ENCODE results near the gene MASP1. TPM values are rescaled to one million over a fixed set of nuclear protein-coding genes. Genes with fewer than 3 reads are reported as not detected.
"Not testable (repeated sequence)": the region's sequence is repeated elsewhere in the genome, so short reads cannot be mapped to it uniquely, and the experiment has no call there.

MASP1 gene
- polyA plus RNA-seq, 3 donors = 0.24 to 2.2 (median 1.9) TPM

- 69 to 76% (median 76%) methylated on average over 2 of the region's 2 CpGs for WGBS, 3 donors
- H3K27ac ChIP-seq (ENCODE audit: low read depth, low read length) = no peak overlapping the region
Measured at GRCh38 chr3:187243933-187244524, 47.5 kb downstream of the MASP1 start.

GRCh38 chr3:187242900-187243299 is 48.6 kb downstream of the MASP1 start:
- WGBS, 3 donors = 72 to 92% (median 91%) methylated on average over 4 of the region's 4 CpGs
- H3K27ac ChIP-seq (ENCODE audit: low read depth, low read length) = no peak overlapping the region

GRCh38 chr3:187242435-187242834 is 49.1 kb downstream of the MASP1 start:
- 80 to 99% (median 88%) methylated on average over 5 of the region's 5 CpGs for WGBS, 3 donors
- no peak overlapping the region for H3K27ac ChIP-seq (ENCODE audit: low read depth, low read length)

GRCh38 chr3:187238835-187239234 is 52.7 kb downstream of the MASP1 start:
- H3K27ac ChIP-seq (ENCODE audit: low read depth, low read length) = not testable (repeated sequence)
- WGBS, 3 donors = 83 to 96% (median 94%) methylated on average over 4 of the region's 4 CpGs

GRCh38 chr3:187238239-187238638 is 53.3 kb downstream of the MASP1 start:
- WGBS, 3 donors = 54 to 78% (median 74%) methylated on average over 1 of the region's 1 CpG
- H3K27ac ChIP-seq (ENCODE audit: low read depth, low read length) = no peak overlapping the region

GRCh38 chr3:187237741-187238140 is 53.8 kb downstream of the MASP1 start:
- no peak overlapping the region for H3K27ac ChIP-seq (ENCODE audit: low read depth, low read length)

GRCh38 chr3:187236962-187237361 is 54.6 kb downstream of the MASP1 start:
- WGBS, 3 donors = 74 to 88% (median 82%) methylated on average over 1 of the region's 1 CpG
- H3K27ac ChIP-seq (ENCODE audit: low read depth, low read length) = no peak overlapping the region

GRCh38 chr3:187230011-187230410 is 61.5 kb downstream of the MASP1 start:
- no peak overlapping the region for H3K27ac ChIP-seq (ENCODE audit: low read depth, low read length)
- WGBS, 3 donors = 90 to 96% (median 94%) methylated on average over 1 of the region's 1 CpG

GRCh38 chr3:187228740-187229139 is 62.8 kb downstream of the MASP1 start:
- no peak overlapping the region for H3K27ac ChIP-seq (ENCODE audit: low read depth, low read length)
- 81 to 100% (median 82%) methylated on average over 2 of the region's 2 CpGs for WGBS, 3 donors

- no peak overlapping the region for H3K27ac ChIP-seq (ENCODE audit: low read depth, low read length)
- 83 to 90% (median 87%) methylated on average over 7 of the region's 7 CpGs for WGBS, 3 donors
Measured at GRCh38 chr3:187227658-187228258, 63.8 kb downstream of the MASP1 start.

GRCh38 chr3:187223799-187224198 is 67.7 kb downstream of the MASP1 start:
- 66 to 73% (median 72%) methylated on average over 3 of the region's 3 CpGs for WGBS, 3 donors
- no peak overlapping the region for H3K27ac ChIP-seq (ENCODE audit: low read depth, low read length)

GRCh38 chr3:187222801-187223200 is 68.7 kb downstream of the MASP1 start:
- H3K27ac ChIP-seq (ENCODE audit: low read depth, low read length) = no peak overlapping the region
- WGBS, 3 donors = 62 to 86% (median 69%) methylated on average over 4 of the region's 4 CpGs

GRCh38 chr3:187215460-187215859 is 76.1 kb downstream of the MASP1 start:
- WGBS, 3 donors = 82 to 97% (median 91%) methylated on average over 5 of the region's 5 CpGs
- no peak overlapping the region for H3K27ac ChIP-seq (ENCODE audit: low read depth, low read length)

GRCh38 chr3:187213616-187214015 is 77.9 kb downstream of the MASP1 start:
- WGBS, 3 donors = 67 to 94% (median 83%) methylated on average over 1 of the region's 1 CpG
- H3K27ac ChIP-seq (ENCODE audit: low read depth, low read length) = no peak overlapping the region

- H3K27ac ChIP-seq (ENCODE audit: low read depth, low read length) = no peak overlapping the region
- 49 to 85% (median 66%) methylated on average over 4 of the region's 4 CpGs for WGBS, 3 donors
Measured at GRCh38 chr3:187212705-187213104, 78.8 kb downstream of the MASP1 start.

GRCh38 chr3:187212196-187212545 is 79.4 kb downstream of the MASP1 start:
- 81 to 95% (median 90%) methylated on average over 3 of the region's 3 CpGs for WGBS, 3 donors
- no peak overlapping the region for H3K27ac ChIP-seq (ENCODE audit: low read depth, low read length)

GRCh38 chr3:187211532-187212195 is 79.9 kb downstream of the MASP1 start:
- WGBS, 3 donors = 81 to 91% (median 81%) methylated on average over 3 of the region's 3 CpGs
- H3K27ac ChIP-seq (ENCODE audit: low read depth, low read length) = no peak overlapping the region

- WGBS, 3 donors = 25 to 66% (median 60%) methylated on average over 6 of the region's 6 CpGs
- H3K27ac ChIP-seq (ENCODE audit: low read depth, low read length) = no peak overlapping the region
Measured at GRCh38 chr3:187210545-187211327, 80.8 kb downstream of the MASP1 start.

GRCh38 chr3:187210091-187210490 is 81.4 kb downstream of the MASP1 start:
- 53 to 88% (median 62%) methylated on average over 1 of the region's 1 CpG for whole genome bisulfite sequencing, 3 donors

More at GRCh38 chr3:187210091-187210490, 81.4 kb downstream of the MASP1 start:
- no peak overlapping the region for H3K27ac ChIP-seq (ENCODE audit: low read depth, low read length)

All from adipose tissue (tissue), 3 donors.